Osteoblast (primary cell): ENCODE results near the gene NELFB. TPM values are rescaled to one million over a fixed set of nuclear protein-coding genes. Genes with fewer than 3 reads are reported as not detected.
"Not testable (repeated sequence)": the region's sequence is repeated elsewhere in the genome, so short reads cannot be mapped to it uniquely, and the experiment has no call there.

Source experiments
- DNase-seq: peaks from one replicate; pipeline ENCODE4 v3.0.0; 2011; ENCODE audit warnings: low spot score, mixed read lengths; ENCODE audit not compliant: insufficient read length; ENCODE audit errors: missing footprints
- H2AFZ ChIP-seq: 2 replicates; pipeline ENCODE4 v1.6.0; 2011; ENCODE audit warnings: mild to moderate bottlenecking, low read length
- H3K27ac ChIP-seq: 2 replicates; pipeline ENCODE4 v1.5.1; 2011; ENCODE audit warnings: mild to moderate bottlenecking, low read depth, low read length, moderate library complexity
- H3K27me3 ChIP-seq: 2 replicates; pipeline ENCODE4 v1.6.0; 2012; ENCODE audit warnings: mild to moderate bottlenecking, control low read depth, inconsistent platforms, low read length, moderate library complexity; ENCODE audit not compliant: insufficient read depth
- H3K36me3 ChIP-seq: 2 replicates; pipeline ENCODE4 v1.5.1; 2011; ENCODE audit warnings: mild to moderate bottlenecking, low read length, control low read depth, moderate library complexity; ENCODE audit not compliant: insufficient read depth
- H3K4me1 ChIP-seq: 2 replicates; pipeline ENCODE4 v1.5.1; 2011; ENCODE audit warnings: mild to moderate bottlenecking, low read length, control low read depth, moderate library complexity; ENCODE audit not compliant: insufficient read depth
- H3K4me2 ChIP-seq: 2 replicates; pipeline ENCODE4 v1.6.0; 2011; ENCODE audit warnings: mild to moderate bottlenecking, low read length; ENCODE audit not compliant: insufficient read depth
- H3K4me3 ChIP-seq: fragments of 200-600 bp; sonication (generic); 3 replicates; pipeline ENCODE4 v1.5.1; 2012; ENCODE audit warnings: mild to moderate bottlenecking, low read length, inconsistent platforms; ENCODE audit not compliant: insufficient read depth
- H3K79me2 ChIP-seq: 2 replicates; pipeline ENCODE4 v1.6.0; 2012; ENCODE audit warnings: mild to moderate bottlenecking, low read length, control low read depth, inconsistent platforms; ENCODE audit not compliant: insufficient read depth
- H3K9me3 ChIP-seq: 2 replicates; pipeline ENCODE4 v1.5.1; 2011; ENCODE audit warnings: low read depth, low read length, control low read depth
- H4K20me1 ChIP-seq: 2 replicates; pipeline ENCODE4 v1.6.0; 2012; ENCODE audit warnings: mild to moderate bottlenecking, low read length, control low read depth; ENCODE audit not compliant: insufficient read depth
- total RNA-seq: library from RNA; depleted of rRNA; stranded (reverse); fragments of >200 nt; gene quantifications from 2 replicates; pipeline ENCODE4 v1.2.3, GENCODE V29; 2012
- TF ChIP-seq, protein P1 (sequence below): IDR thresholded peaks from 2 replicates; pipeline ENCODE4 v1.5.1; 2011; ENCODE audit warnings: mild to moderate bottlenecking, low read depth, low read length, moderate library complexity; ENCODE audit errors: extremely low read depth

Gene NELFB
- total RNA-seq, 1 donor = 47.4 TPM

DNA sequence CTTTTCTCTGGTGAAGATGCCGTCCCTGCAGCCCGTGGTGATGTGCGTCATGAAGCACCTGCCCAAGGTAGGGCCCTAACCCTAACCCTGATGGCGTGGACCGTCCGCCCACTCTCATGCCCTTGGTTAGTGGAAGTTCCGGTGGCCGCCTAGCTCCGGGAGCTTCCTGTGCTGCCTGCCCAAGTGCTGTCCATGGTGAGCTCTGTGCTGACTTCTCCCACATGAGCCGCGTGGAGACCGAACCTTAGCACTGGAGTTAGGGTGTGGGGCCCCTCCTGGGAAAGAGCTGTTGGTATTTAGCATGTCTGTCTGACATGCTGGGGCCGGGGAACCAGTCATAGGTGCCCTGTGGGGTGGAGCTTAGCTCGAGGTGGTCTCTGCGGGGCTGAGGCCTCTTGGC is 1.2 kb downstream of the NELFB start:
- TF ChIP-seq, protein P1, sequence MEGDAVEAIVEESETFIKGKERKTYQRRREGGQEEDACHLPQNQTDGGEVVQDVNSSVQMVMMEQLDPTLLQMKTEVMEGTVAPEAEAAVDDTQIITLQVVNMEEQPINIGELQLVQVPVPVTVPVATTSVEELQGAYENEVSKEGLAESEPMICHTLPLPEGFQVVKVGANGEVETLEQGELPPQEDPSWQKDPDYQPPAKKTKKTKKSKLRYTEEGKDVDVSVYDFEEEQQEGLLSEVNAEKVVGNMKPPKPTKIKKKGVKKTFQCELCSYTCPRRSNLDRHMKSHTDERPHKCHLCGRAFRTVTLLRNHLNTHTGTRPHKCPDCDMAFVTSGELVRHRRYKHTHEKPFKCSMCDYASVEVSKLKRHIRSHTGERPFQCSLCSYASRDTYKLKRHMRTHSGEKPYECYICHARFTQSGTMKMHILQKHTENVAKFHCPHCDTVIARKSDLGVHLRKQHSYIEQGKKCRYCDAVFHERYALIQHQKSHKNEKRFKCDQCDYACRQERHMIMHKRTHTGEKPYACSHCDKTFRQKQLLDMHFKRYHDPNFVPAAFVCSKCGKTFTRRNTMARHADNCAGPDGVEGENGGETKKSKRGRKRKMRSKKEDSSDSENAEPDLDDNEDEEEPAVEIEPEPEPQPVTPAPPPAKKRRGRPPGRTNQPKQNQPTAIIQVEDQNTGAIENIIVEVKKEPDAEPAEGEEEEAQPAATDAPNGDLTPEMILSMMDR = no peak
- Histone ChIP-seq H3K36me3 (peaks cover 19% of the 10 kb centered on the region), H4K20me1 (peaks cover 14% of the 10 kb centered on the region), H3K27ac (no peak overlapping the region), H3K4me2 (peak overlapping the region; percentile 92), H2AFZ (no peak overlapping the region), H3K4me3 (peak overlapping the region; percentile 90), H3K79me2 (peaks cover 30% of the 10 kb centered on the region), H3K4me1 (peaks cover 13% of the 10 kb centered on the region), H3K27me3 (no peaks in the 10 kb centered on the region), H3K9me3 (no peaks in the 10 kb centered on the region)
- DNase-seq = peak; percentile 67

DNA sequence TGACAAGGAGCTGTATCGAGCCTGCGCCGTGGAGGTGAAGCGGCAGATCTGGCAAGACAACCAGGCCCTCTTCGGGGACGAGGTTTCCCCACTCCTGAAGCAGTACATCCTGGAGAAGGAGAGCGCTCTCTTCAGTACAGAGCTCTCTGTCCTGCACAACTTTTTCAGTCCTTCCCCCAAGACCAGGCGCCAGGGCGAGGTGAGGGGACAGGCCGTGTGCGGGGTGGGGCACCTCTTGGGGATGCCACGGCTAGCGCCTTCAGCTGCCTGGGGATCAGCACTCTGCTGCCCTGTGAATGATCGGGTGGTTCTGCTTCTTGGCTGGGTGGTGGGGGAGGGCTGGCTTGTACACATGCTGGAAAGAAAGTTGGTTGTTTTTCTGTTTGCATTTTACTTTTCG is 1.7 kb downstream of the NELFB start:
- H3K36me3 ChIP-seq = peaks cover 19% of the 10 kb centered on the region
- peaks cover 13% of the 10 kb centered on the region for H3K4me1 ChIP-seq
- H2AFZ ChIP-seq = no peak overlapping the region
- H3K79me2 ChIP-seq = peaks cover 30% of the 10 kb centered on the region
- no peaks in the 10 kb centered on the region for H3K27me3 ChIP-seq
- no peak overlapping the region for H3K27ac ChIP-seq
- no peak overlapping the region for H3K4me3 ChIP-seq
- H4K20me1 ChIP-seq = peaks cover 14% of the 10 kb centered on the region
- TF ChIP-seq, protein P1 = no peak
- no peaks in the 10 kb centered on the region for H3K9me3 ChIP-seq
- DNase-seq = peak; percentile 77
- peak overlapping the region; percentile 92 for H3K4me2 ChIP-seq

DNA sequence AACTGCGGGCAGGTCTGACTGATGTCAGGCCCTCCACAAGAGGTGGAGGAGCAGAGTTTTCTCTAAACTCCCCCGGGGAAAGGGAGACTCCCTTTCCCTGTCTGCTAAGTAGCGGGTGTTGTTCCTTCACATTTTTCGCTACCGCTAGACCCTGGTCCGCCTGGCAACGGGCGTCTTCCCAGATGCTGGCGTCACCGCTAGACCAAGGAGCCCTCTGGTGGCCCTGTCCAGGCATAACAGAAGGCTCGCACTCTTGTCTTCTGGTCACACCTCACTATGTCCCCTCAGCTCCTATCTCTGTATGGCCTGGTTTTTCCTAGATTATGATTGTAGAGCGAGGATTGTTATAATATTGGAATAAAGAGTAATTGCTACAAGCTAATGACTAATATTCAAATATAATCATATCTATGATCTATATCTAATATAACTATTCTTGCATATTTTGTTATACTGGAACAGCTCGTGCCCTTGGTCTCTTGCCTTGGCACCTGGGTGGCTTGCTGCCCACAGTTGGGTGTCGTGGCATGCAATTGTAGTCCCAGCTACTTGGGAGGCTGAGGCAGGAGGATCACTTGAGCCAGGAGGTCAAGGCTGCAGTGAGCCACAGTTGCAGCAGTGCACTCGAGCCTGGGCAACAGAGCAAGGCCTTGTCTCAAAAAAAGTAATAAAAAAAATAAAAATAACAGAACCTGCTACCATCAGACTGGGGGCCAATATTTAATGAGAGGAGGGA is 7.2 kb downstream of the NELFB start:
- not testable (repeated sequence) for H3K27ac ChIP-seq, H3K27me3 ChIP-seq, DNase-seq, H3K9me3 ChIP-seq, H3K4me1 ChIP-seq, H3K4me2 ChIP-seq, H4K20me1 ChIP-seq, H2AFZ ChIP-seq, H3K4me3 ChIP-seq
- Histone ChIP-seq H3K36me3 (peaks cover 38% of the 10 kb centered on the region), H3K79me2 (peaks cover 14% of the 10 kb centered on the region)
- TF ChIP-seq, protein P1 = peak; percentile 42

DNA sequence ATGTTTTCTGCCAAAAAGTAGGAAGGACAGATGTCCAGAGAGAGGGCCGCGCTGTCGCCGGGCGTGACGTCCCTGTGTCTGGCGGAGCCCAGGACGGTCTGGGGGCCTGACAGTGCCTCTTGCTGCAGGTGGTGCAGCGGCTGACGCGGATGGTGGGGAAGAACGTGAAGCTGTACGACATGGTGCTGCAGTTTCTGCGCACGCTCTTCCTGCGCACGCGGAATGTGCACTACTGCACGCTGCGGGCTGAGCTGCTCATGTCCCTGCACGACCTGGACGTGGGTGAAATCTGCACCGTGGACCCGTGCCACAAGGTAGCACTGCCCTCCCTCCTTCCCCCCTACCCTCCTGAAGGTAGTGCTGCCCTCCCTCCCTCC is 7.8 kb downstream of the NELFB start:
- peaks cover 14% of the 10 kb centered on the region for H3K79me2 ChIP-seq
- peaks cover 2% of the 10 kb centered on the region for H4K20me1 ChIP-seq
- H2AFZ ChIP-seq = no peak overlapping the region
- H3K36me3 ChIP-seq = peaks cover 40% of the 10 kb centered on the region
- H3K27ac ChIP-seq = no peak overlapping the region
- H3K27me3 ChIP-seq = no peaks in the 10 kb centered on the region
- TF ChIP-seq, protein P1 = no peak
- H3K4me3 ChIP-seq = no peak overlapping the region
- H3K4me1 ChIP-seq = peaks cover 4% of the 10 kb centered on the region
- H3K9me3 ChIP-seq = no peaks in the 10 kb centered on the region
- peak; percentile 29 for DNase-seq
- no peak overlapping the region for H3K4me2 ChIP-seq
